ENCODE results near the gene MAGEL2.
"Not testable (repeated sequence)": the region's sequence is repeated elsewhere in the genome, so short reads cannot be mapped to it uniquely, and the experiment has no call there.

Gene MAGEL2

GRCh38 chr15:23602124-23602523 lies 45.5 kb downstream of the MAGEL2 start:
- DNase-seq: no peak

DNA sequence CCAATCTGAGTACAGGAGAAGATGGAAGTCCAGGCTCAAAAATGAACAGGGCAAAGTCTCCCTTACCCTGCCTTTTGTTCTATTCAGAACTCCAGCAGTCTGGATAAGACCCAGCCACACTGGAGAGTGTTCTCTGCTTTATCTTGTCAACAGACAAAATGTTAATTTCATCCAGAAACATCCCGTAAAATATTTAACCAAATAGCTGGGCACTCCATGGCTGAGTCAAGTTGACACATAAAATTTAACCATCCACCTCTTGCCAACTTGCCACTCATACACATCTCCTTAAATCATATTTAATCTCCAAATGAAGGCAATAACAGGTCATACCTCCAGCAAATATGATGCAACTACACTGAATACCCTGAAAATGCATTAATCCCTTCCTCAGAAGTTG lies 48.6 kb downstream of the MAGEL2 start:
- DNase-seq: no peak

DNA sequence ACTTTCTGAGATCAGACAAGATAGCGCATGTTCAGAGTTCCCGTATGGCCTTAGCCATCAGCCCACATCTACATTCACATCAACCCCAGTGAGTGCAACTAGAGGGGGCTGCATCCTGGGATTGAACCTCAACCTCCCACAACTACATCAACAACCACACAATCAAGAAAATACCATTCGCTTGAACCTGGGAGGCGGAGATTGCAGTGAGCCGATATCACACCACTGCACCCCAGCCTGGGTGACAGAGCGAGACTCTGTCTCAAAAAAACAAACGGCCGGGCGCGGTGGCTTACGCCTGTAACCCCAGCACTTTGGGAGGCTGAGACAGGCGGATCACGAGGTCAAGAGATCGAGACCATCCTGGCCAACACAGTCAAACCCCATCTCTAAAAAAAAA lies 50.4 kb downstream of the MAGEL2 start:
- not testable (repeated sequence) for DNase-seq

DNA sequence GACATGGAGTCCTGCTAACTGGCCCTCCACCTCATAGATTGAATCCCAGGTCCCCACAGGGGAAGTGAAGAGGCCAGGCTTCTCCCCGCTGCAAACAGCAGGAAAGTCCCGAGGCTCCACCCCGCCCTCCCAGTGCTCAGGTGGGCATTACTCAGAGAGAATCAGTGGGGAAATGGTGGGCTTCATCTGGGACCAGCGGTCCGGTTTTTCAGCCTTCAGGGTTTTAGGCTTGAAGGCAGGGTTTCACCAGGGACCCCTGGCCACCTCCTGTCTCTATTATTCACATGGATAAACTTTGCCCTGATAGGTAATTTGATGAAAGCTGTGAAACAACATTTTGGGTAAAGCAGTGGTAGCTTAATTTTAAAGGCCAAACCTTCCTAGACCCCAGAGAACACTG lies 50.9 kb downstream of the MAGEL2 start:
- DNase-seq: no peak

DNA sequence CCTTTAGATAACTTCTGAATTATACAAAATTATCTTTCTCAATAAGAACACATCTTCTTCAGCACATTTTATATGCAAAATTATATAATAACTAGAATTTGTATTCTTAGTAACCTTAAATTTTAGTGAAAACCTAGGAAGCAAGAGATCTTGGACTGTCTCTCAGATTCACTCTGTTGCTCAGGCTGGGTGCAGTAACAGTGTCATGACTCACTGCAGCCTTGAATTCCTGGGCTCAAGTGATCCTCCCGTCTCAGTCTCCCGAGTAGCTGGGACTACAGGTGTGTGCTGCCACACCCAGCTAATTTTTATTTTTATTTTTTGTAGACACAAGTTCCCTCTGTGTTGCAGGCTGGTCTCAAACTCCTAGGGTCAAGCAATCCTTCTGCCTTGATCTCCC lies 52.3 kb downstream of the MAGEL2 start:
- DNase-seq: no peak

DNA sequence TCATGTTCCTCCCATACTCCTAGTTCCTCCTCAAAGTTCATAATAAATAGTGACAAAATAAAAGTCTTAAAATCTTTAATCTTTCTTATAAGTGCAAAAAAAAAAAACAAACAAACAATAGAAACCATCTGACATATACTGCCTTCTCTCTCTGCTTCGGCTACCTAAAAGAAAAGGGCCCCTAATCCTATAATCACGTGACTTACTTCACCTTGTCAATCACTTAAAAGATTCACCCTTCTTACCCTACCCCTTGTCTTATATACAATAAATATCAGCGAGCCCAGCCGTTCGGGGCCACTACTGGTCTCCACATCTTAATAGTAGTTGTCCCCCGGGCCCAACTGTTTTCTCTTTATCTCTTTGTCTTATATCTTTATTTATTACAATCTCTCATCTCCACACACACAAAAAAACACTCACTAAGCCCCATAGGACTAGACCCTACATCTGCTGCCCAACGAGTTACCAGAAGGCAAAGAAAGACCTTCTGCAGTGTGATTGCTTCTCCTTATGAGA lies 53.4 kb downstream of the MAGEL2 start:
- DNase-seq: no peak
